GM23338 (cell line): ENCODE data around the gene LNX1. TPM values are rescaled to one million over a fixed set of nuclear protein-coding genes. Genes with fewer than 3 reads are reported as not detected.
A peak's percentile ranks its signal among the peaks of the same experiment; 100 is the strongest.

Experiments
- ATAC-seq: fragments of 200-7000 bp; cut with Tn5 transposase; 3 replicates; pipeline ENCODE4 v1.9.1; 2020
- DNase-seq: peaks from one replicate; pipeline ENCODE4 v3.0.0-alpha.2; 2015; ENCODE audit warnings: low spot score
- H2AFZ ChIP-seq: fragments of 200-600 bp; sonication (generic); 2 replicates; pipeline ENCODE4 v1.8.0; 2016; ENCODE audit warnings: antibody characterized with exemption, mild to moderate bottlenecking, moderate library complexity
- H3F3A ChIP-seq: fragments of 200-600 bp; sonication (generic); replicated peaks from 2 replicates; pipeline ENCODE4 v1.8.0; 2017; ENCODE audit warnings: antibody characterized with exemption, mixed run types, low read depth
- H3K27ac ChIP-seq: fragments of 200-600 bp; sonication (generic); 2 replicates; pipeline ENCODE4 v1.6.1; 2016; ENCODE audit warnings: low read depth
- H3K27me3 ChIP-seq: fragments of 200-600 bp; sonication (generic); 2 replicates; pipeline ENCODE4 v1.8.0; 2016; ENCODE audit warnings: mild to moderate bottlenecking, mixed run types, moderate library complexity; ENCODE audit not compliant: insufficient read depth
- H3K36me3 ChIP-seq: fragments of 200-600 bp; sonication (generic); 2 replicates; pipeline ENCODE4 v1.8.0; 2016; ENCODE audit warnings: mild to moderate bottlenecking; ENCODE audit not compliant: insufficient read depth
- H3K4me1 ChIP-seq: fragments of 200-600 bp; sonication (generic); 2 replicates; pipeline ENCODE4 v1.8.0; 2016; ENCODE audit warnings: mild to moderate bottlenecking, moderate library complexity; ENCODE audit not compliant: insufficient read depth
- H3K4me2 ChIP-seq: fragments of 200-600 bp; sonication (generic); 2 replicates; pipeline ENCODE4 v1.7.1; 2017; ENCODE audit warnings: mixed run types
- H3K4me3 ChIP-seq: fragments of 200-600 bp; sonication (generic); 2 replicates; pipeline ENCODE4 v1.6.1; 2016; ENCODE audit warnings: mixed run types
- H3K79me2 ChIP-seq: fragments of 200-600 bp; sonication (generic); replicated peaks from 2 replicates; pipeline ENCODE4 v1.8.0; 2017; ENCODE audit warnings: mild to moderate bottlenecking; ENCODE audit not compliant: insufficient read depth
- H3K9me2 ChIP-seq: fragments of 200-600 bp; sonication (generic); 2 replicates; pipeline ENCODE4 v1.8.0; 2017; ENCODE audit not compliant: insufficient read depth
- H4K20me1 ChIP-seq: fragments of 200-600 bp; sonication (generic); replicated peaks from 2 replicates; pipeline ENCODE4 v1.8.0; 2017; ENCODE audit warnings: mild to moderate bottlenecking; ENCODE audit not compliant: insufficient read depth
- H3K27ac Mint-ChIP-seq: 2 replicates; pipeline ENCODE4 v1.8.0; 2020; ENCODE audit warnings: inconsistent platforms, mild to moderate bottlenecking, moderate library complexity, mixed read lengths
- H3K27me3 Mint-ChIP-seq: 3 replicates; pipeline ENCODE4 v1.8.0; 2022; ENCODE audit warnings: low read depth, mild to moderate bottlenecking, moderate library complexity, mixed read lengths, inconsistent platforms; ENCODE audit not compliant: insufficient read depth, poor library complexity
- H3K36me3 Mint-ChIP-seq: 3 replicates; pipeline ENCODE4 v1.8.0; 2021; ENCODE audit warnings: low read depth, mild to moderate bottlenecking, inconsistent platforms, moderate library complexity, mixed read lengths
- H3K4me1 Mint-ChIP-seq: 3 replicates; pipeline ENCODE4 v1.8.0; 2020; ENCODE audit warnings: mild to moderate bottlenecking, inconsistent platforms, mixed read lengths
- H3K4me3 Mint-ChIP-seq: 3 replicates; pipeline ENCODE4 v1.8.0; 2021; ENCODE audit warnings: moderate library complexity, mild to moderate bottlenecking, inconsistent platforms, mixed read lengths
- H3K9me3 Mint-ChIP-seq: 3 replicates; pipeline ENCODE4 v1.8.0; 2020; ENCODE audit warnings: moderate library complexity, mild to moderate bottlenecking, inconsistent platforms, mixed read lengths
- CREB1 ChIP-seq: fragments of 250-450 bp; sonication (Bioruptor Pico); IDR thresholded peaks from 2 replicates; pipeline ENCODE4 v1.5.0; 2020; ENCODE audit warnings: low read depth, mild to moderate bottlenecking, moderate library complexity
- CTCF ChIP-seq, 2 experiments: fragments of 200-600 bp in 1 of 2; sonication (generic) in 1 of 2; conservative IDR thresholded peaks; 2 replicates each; pipeline versions ENCODE4 v1.5.1 to v1.6.1; 2016 to 2017; ENCODE audit warnings: antibody characterized with exemption in 2 of 2, low read depth in 2 of 2, mild to moderate bottlenecking in 2 of 2, moderate library complexity in 1 of 2
- EZH2 ChIP-seq: fragments of 200-600 bp; sonication (generic); IDR thresholded peaks from one replicate; pipeline ENCODE4 v1.8.0; 2017; ENCODE audit warnings: antibody characterized with exemption, mild to moderate bottlenecking, low read depth; ENCODE audit not compliant: unreplicated experiment
- EZH2phosphoT487 ChIP-seq: fragments of 200-600 bp; sonication (generic); IDR thresholded peaks from one replicate; pipeline ENCODE4 v1.8.1; 2018; ENCODE audit warnings: antibody characterized with exemption; ENCODE audit not compliant: unreplicated experiment
- JUNB ChIP-seq: IDR thresholded peaks from one replicate; pipeline ENCODE4 v1.6.1; 2016; ENCODE audit warnings: antibody characterized with exemption; ENCODE audit not compliant: unreplicated experiment
- NANOG ChIP-seq: IDR thresholded peaks from 2 replicates; pipeline ENCODE4 v1.6.1; 2016; ENCODE audit warnings: antibody characterized with exemption, borderline replicate concordance
- POLR2AphosphoS5 ChIP-seq: IDR thresholded peaks from 2 replicates; pipeline ENCODE4 v1.6.1; 2016; ENCODE audit warnings: antibody characterized with exemption, low read depth
- STAT1 ChIP-seq: IDR thresholded peaks from one replicate; pipeline ENCODE4 v1.6.1; 2016; ENCODE audit warnings: antibody characterized with exemption; ENCODE audit not compliant: unreplicated experiment
- ZNF114 ChIP-seq: fragments of 250-450 bp; sonication (Bioruptor Pico); IDR thresholded peaks from 2 replicates; pipeline ENCODE4 v1.5.0; 2020; ENCODE audit warnings: mild to moderate bottlenecking, moderate library complexity
- polyA plus RNA-seq: library from polyadenylated mRNA; unstranded; fragments of >200 nt; fragmentation: Nextera tagmentation; extraction: Ambion mirVana; gene quantifications from 2 replicates; pipeline ENCODE4 v1.2.1, GENCODE V29; 2016
- total RNA-seq: library from RNA; depleted of rRNA; stranded (reverse); fragments of >200 nt; shearing (Covaris generic); gene quantifications from 2 replicates; pipeline ENCODE4 v1.2.3, GENCODE V29; 2014
- TF ChIP-seq, protein P1 (sequence below): IDR thresholded peaks from one replicate; pipeline ENCODE4 v1.6.1; 2018; ENCODE audit warnings: antibody characterized with exemption; ENCODE audit not compliant: unreplicated experiment

LNX1 gene
- total and polyA plus RNA-seq, 2 experiments from 2014 or later, result 5.4 to 6.4 TPM

GRCh38 chr4:53490965-53491622 is 100.2 kb downstream of the LNX1 start:
- DNase-seq (peak; percentile 79), ATAC-seq (peak; percentile 59)
- no peak overlapping the region for H3K4me3 ChIP-seq
- H4K20me1 ChIP-seq, result no peaks in the 10 kb centered on the region
- no peaks in the 10 kb centered on the region for H3F3A ChIP-seq
- H3K27me3 Mint-ChIP-seq, result peaks cover 5% of the 10 kb centered on the region
- no peak overlapping the region for H2AFZ ChIP-seq
- TF ChIP-seq CTCF (conservative IDR thresholded peaks at IDR 0.05; ENCODE audit: low read depth in 2 of 2), result peak; percentile 65 to 83
- TF ChIP-seq, protein P1, sequence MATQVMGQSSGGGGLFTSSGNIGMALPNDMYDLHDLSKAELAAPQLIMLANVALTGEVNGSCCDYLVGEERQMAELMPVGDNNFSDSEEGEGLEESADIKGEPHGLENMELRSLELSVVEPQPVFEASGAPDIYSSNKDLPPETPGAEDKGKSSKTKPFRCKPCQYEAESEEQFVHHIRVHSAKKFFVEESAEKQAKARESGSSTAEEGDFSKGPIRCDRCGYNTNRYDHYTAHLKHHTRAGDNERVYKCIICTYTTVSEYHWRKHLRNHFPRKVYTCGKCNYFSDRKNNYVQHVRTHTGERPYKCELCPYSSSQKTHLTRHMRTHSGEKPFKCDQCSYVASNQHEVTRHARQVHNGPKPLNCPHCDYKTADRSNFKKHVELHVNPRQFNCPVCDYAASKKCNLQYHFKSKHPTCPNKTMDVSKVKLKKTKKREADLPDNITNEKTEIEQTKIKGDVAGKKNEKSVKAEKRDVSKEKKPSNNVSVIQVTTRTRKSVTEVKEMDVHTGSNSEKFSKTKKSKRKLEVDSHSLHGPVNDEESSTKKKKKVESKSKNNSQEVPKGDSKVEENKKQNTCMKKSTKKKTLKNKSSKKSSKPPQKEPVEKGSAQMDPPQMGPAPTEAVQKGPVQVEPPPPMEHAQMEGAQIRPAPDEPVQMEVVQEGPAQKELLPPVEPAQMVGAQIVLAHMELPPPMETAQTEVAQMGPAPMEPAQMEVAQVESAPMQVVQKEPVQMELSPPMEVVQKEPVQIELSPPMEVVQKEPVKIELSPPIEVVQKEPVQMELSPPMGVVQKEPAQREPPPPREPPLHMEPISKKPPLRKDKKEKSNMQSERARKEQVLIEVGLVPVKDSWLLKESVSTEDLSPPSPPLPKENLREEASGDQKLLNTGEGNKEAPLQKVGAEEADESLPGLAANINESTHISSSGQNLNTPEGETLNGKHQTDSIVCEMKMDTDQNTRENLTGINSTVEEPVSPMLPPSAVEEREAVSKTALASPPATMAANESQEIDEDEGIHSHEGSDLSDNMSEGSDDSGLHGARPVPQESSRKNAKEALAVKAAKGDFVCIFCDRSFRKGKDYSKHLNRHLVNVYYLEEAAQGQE, result no peak
- H3K4me1 ChIP-seq, result no peaks in the 10 kb centered on the region
- H3K27ac ChIP-seq, result no peak overlapping the region
- H3K4me1 Mint-ChIP-seq, result peaks cover 11% of the 10 kb centered on the region; the same call in 2 of the 3 replicates
- no peaks in the 10 kb centered on the region for H3K27me3 ChIP-seq
- no peaks in the 10 kb centered on the region for H3K79me2 ChIP-seq
- H3K27ac Mint-ChIP-seq, result no peak overlapping the region
- H3K9me2 ChIP-seq, result no peaks in the 10 kb centered on the region; the same call in 1 of the 2 replicates
- H3K36me3 Mint-ChIP-seq, result no peaks in the 10 kb centered on the region; the same call in 2 of the 3 replicates
- no peaks in the 10 kb centered on the region for H3K36me3 ChIP-seq
- no peaks in the 10 kb centered on the region; the same call in 2 of the 3 replicates for H3K9me3 Mint-ChIP-seq
- no peak overlapping the region for H3K4me2 ChIP-seq
- H3K4me3 Mint-ChIP-seq, result no peak overlapping the region

DNA sequence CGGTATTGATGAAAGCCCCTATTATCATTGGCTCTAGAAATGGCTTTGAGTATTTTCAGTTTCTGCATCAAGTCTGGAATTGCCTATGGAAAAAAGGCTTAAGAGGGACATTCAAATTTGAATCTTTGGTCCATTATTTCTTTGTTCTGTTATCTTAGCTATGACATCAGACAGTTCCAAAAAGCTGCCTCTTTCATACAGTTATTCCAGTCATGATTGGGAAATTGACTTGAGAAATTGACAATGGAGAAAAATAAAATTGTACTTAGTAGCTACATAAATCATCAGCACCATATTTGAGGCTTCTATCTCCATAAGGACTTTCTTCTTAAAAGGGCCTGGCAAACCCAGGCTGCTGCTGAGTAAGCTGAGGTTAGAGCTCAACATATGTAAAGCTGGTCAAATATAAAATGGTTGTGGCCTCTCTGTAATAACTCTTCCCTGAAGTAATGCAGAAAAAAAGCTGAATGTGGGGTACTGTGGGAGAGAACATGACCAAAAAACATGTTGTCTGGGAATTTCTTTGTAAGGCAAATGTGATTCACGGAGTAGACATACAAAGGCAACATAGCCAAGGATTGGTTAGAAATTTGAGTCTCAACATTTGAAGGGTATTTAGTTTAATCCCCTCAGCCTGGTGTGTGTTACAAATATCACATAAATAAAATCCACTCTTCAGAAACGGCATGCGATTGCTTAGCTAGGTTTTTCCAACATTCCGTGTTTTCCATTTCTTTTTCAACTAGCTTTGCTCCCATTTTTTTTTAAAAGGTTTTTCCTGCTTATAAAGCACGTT is 100.9 kb downstream of the LNX1 start:
- Mint-ChIP-seq H3K36me3 (no peaks in the 10 kb centered on the region; the same call in 2 of the 3 replicates), H3K4me1 (peaks cover 11% of the 10 kb centered on the region; the same call in 2 of the 3 replicates), H3K27ac (0 out of 2 replicates have a peak overlapping the region, but pooled peaks have one; percentile 48), H3K27me3 (peaks cover 5% of the 10 kb centered on the region), H3K4me3 (no peak overlapping the region), H3K9me3 (no peaks in the 10 kb centered on the region; the same call in 2 of the 3 replicates)
- Histone ChIP-seq H2AFZ (no peak overlapping the region), H3K27ac (no peak overlapping the region), H3K4me3 (no peak overlapping the region), H3K4me2 (no peak overlapping the region), H3K4me1 (no peaks in the 10 kb centered on the region), H4K20me1 (no peaks in the 10 kb centered on the region), H3F3A (no peaks in the 10 kb centered on the region), H3K36me3 (no peaks in the 10 kb centered on the region), H3K79me2 (no peaks in the 10 kb centered on the region), H3K27me3 (no peaks in the 10 kb centered on the region), H3K9me2 (no peaks in the 10 kb centered on the region; the same call in 1 of the 2 replicates)
- DNase-seq, result no peak
- no peak for ATAC-seq
- TF ChIP-seq EZH2 (no peak), POLR2AphosphoS5 (no peak), CTCF (conservative IDR thresholded peaks at IDR 0.05; ENCODE audit: low read depth in 2 of 2) (no peak), EZH2phosphoT487 (no peak), CREB1 (no peak), ZNF114 (CRISPR knock-in tag) (no peak), STAT1 (no peak), NANOG (no peak), JUNB (no peak)
- TF ChIP-seq, protein P1, result no peak
